Heart right ventricle (tissue), 16 donors: Measurements from ENCODE around the gene GNPTAB. TPM values are rescaled to one million over a fixed set of nuclear protein-coding genes. Genes with fewer than 3 reads are reported as not detected.
"Not testable (repeated sequence)": the region's sequence is repeated elsewhere in the genome, so short reads cannot be mapped to it uniquely, and the experiment has no call there.

Experiments used
- ATAC-seq, 8 donors: fragments of 200-7000 bp; cut with Tn5 transposase; one replicate each; pipeline ENCODE4 v1.9.1; 2020; ENCODE audit warnings: mild to moderate bottlenecking in 8 of 8, moderate library complexity in 8 of 8, moderate number of reproducible peaks in 1 of 8
- DNase-seq, 2 donors: peaks; one replicate each; pipeline ENCODE4 v3.0.0-alpha.2; 2020
- H3K27ac ChIP-seq, 10 donors: fragments of 200-600 bp; sonication (generic) in 2 of 10; one replicate each; pipeline versions ENCODE4 v1.5.0 to v1.8.0; 2020 to 2022; ENCODE audit warnings: mild to moderate bottlenecking in 3 of 10
- H3K27me3 ChIP-seq, 7 donors: fragments of 200-600 bp; one replicate each; pipeline ENCODE4 v1.8.0; 2021 to 2022; ENCODE audit warnings: mild to moderate bottlenecking in 2 of 7
- H3K36me3 ChIP-seq, 9 donors: fragments of 200-600 bp; sonication (generic) in 1 of 9; one replicate each; pipeline versions ENCODE4 v1.5.0 to v1.8.0; 2020 to 2022; ENCODE audit warnings: mild to moderate bottlenecking in 2 of 9
- H3K4me1 ChIP-seq, 9 donors: fragments of 200-600 bp; sonication (generic) in 1 of 9; one replicate each; pipeline versions ENCODE4 v1.5.0 to v1.8.0; 2020 to 2022; ENCODE audit warnings: mild to moderate bottlenecking in 4 of 9
- H3K4me3 ChIP-seq, 10 donors: fragments of 200-600 bp; sonication (generic) in 2 of 10; one replicate each; pipeline versions ENCODE4 v1.5.0 to v1.8.0; 2020 to 2022; ENCODE audit warnings: mild to moderate bottlenecking in 7 of 10, moderate library complexity in 2 of 10
- H3K9me3 ChIP-seq, 11 donors: fragments of 200-600 bp in 10 of 11; sonication (generic) in 2 of 11; one replicate each; pipeline versions ENCODE4 v1.5.0 to v1.8.0; 2013 to 2022; ENCODE audit warnings: mild to moderate bottlenecking in 2 of 11, control low read depth in 1 of 11, moderate library complexity in 1 of 11
- CTCF ChIP-seq, 9 donors: fragments of 200-600 bp; sonication (generic) in 2 of 9; IDR thresholded peaks; one replicate each; pipeline versions ENCODE4 v1.5.0 to v1.8.0; 2021 to 2022; ENCODE audit warnings: antibody characterized with exemption in 9 of 9, mild to moderate bottlenecking in 5 of 9, moderate library complexity in 1 of 9
- WGBS, 2 donors: extraction: QIAGEN DNeasy Blood & Tissue Kit; methylation state at CpG; one replicate each; pipeline ENCODE4 v1.1.7; 2013; ENCODE audit warnings: inconsistent platforms in 1 of 2; 5-methylcytosine and 5-hydroxymethylcytosine counted together
- intact Hi-C, 10 donors: fragments of 100-400 bp; cut with DNase I; formaldehyde crosslinking; loops; one replicate each; pipeline versions ENCODE4 v1.11.1 to v1.14.2; 2022
- polyA plus RNA-seq, 2 donors: library from polyadenylated mRNA; stranded (reverse); fragments of 200-250 nt; gene quantifications; one replicate each; pipeline ENCODE4 v1.2.3, GENCODE V29; 2013
- total RNA-seq, 10 donors: library from RNA; stranded (reverse); fragmentation: NEBNext Ultra II Directional in 3 of 10; extraction: Animal tissue kit (Norgen Biotek cat#: 25700) in 3 of 10; gene quantifications; one replicate each; pipeline versions ENCODE4 v1.2.1 to v1.2.4, GENCODE V29; 2021 to 2023
- donor health status: Arrhythmogenic right ventricular cardiomyopathy.
- donor health status: ischemic (EF 13 %, LVEDD 7.1; RV severe dilation, severe dysfunction).
- donor health status: healthy with polysubstance abuse.
- donor health status: DM: no; HTN: yes; CAD: no.
- donor health status: DM: no; HTN: no; CAD: no.
- donor health status: ischemic (EF 25% LVEDD 6.9; RV normal size, moderate dysfunction).
- donor health status: ischemic (EF 25% LVEDD 5.7; RV mildly dilated, moderate dysfunction).
- donor health status: healthy.
- donor health status: DM: yes; HTN: yes; CAD: no.
- donor health status: Ischemic cardiomyopathy.
- donor health status: ischemic (EF 35%, LVEDD 5.7; RV mildly dilated, moderate dysfunction).
- donor health status: nonischemic (EF 11% LVEDD 7.7; RV severe dilation, severe dysfunction).
- donor health status: DM: yes; HTN: yes; CAD: no.
- donor health status: PGD.
- donor health status: ischemic (EF 29% LVEDD 5.4; RV normal size, mild dysfunction).
- donor health status: nonischemic (EF 23%, LVEDD 6.1; RV moderate dilation, normal function).

GNPTAB gene
- total and polyA plus RNA-seq, 12 donors, result 10.5 to 60.6 (median 47.6) TPM

GRCh38 chr12:101876861-101877805, 46.4 kb upstream of the GNPTAB start, which contains the start of gene DRAM1:
Gene DRAM1 (plus strand): TSS chr12:101877580. CDS start chr12:101877790, 210 bp downstream.
- peaks cover 0 to 52% (median 15%) of the 10 kb centered on the region in 9 donors for H3K4me1 ChIP-seq
- TF ChIP-seq CTCF (IDR thresholded peaks at IDR 0.05), result peak in 4 of 9 donors; percentile 3 to 29 (median 24)
- no peaks in the 10 kb centered on the region for H3K27me3 ChIP-seq
- H3K9me3 ChIP-seq, result no peaks in the 10 kb centered on the region
- DNase-seq (peak; percentile 88 to 92), ATAC-seq (peak; percentile 88 to 96 (median 92))
- intact Hi-C loops, result loop anchor here in 3 of 10 donors (2.0 to 5.0 kb wide), 3 partner anchors 35 to 46 kb away; partner anchors contain the start of gene GNPTAB (in 2 of the 3)
- H3K4me3 ChIP-seq, result peak within 1 kb of the TSS; percentile 41 to 96 (median 78)
- peak within 1 kb of the TSS; percentile 72 to 99 (median 97) for H3K27ac ChIP-seq
- no peaks in the 10 kb centered on the region for H3K36me3 ChIP-seq
- 2% methylated on average over 102 to 105 of the region's 105 CpGs for WGBS, 2 donors

- ATAC-seq (no peak), DNase-seq (no peak)
- H3K27ac ChIP-seq, result peak overlapping the region; percentile 72 to 99 (median 97)
- H3K27me3 ChIP-seq, result no peaks in the 10 kb centered on the region
- whole genome bisulfite sequencing, 2 donors, result 43 to 59% methylated on average over 9 of the region's 9 CpGs
- TF ChIP-seq CTCF (IDR thresholded peaks at IDR 0.05), result no peak
- H3K4me3 ChIP-seq, result peak overlapping the region; percentile 41 to 96 (median 78)
- peaks cover 0 to 48% (median 15%) of the 10 kb centered on the region in 9 donors for H3K4me1 ChIP-seq
- intact Hi-C loops, result loop anchor here in 3 of 10 donors (2.0 to 5.0 kb wide), 3 partner anchors 34 to 46 kb away; partner anchors contain the start of gene GNPTAB (in 2 of the 3)
- no peaks in the 10 kb centered on the region for H3K9me3 ChIP-seq
- no peaks in the 10 kb centered on the region for H3K36me3 ChIP-seq
Measured at GRCh38 chr12:101876322-101876860, 45.6 kb upstream of the GNPTAB start.

GRCh38 chr12:101875162-101875561, 44.4 kb upstream of the GNPTAB start:
- Histone ChIP-seq H3K27ac (peak overlapping the region in 9 of 10 donors; percentile 63 to 99 (median 97)), H3K36me3 (no peaks in the 10 kb centered on the region), H3K27me3 (no peaks in the 10 kb centered on the region), H3K9me3 (no peaks in the 10 kb centered on the region), H3K4me1 (peaks cover 0 to 38% (median 15%) of the 10 kb centered on the region in 9 donors), H3K4me3 (no peak overlapping the region)
- ATAC-seq, result no peak
- intact Hi-C loops, result loop anchor here in 2 of 10 donors (5.0 kb wide), 2 partner anchors 33 to 43 kb away; partner anchors contain the start of gene GNPTAB (in 1 of the 2)
- 81 to 88% methylated on average over 9 of the region's 9 CpGs for WGBS, 2 donors
- no peak for DNase-seq
- TF ChIP-seq CTCF (IDR thresholded peaks at IDR 0.05), result no peak

- Histone ChIP-seq H3K27ac (no peak overlapping the region), H3K9me3 (peaks cover 0 to 11% (median 0%) of the 10 kb centered on the region in 11 donors), H3K27me3 (no peaks in the 10 kb centered on the region), H3K36me3 (no peaks in the 10 kb centered on the region), H3K4me3 (no peak overlapping the region), H3K4me1 (peaks cover 0 to 21% (median 6%) of the 10 kb centered on the region in 9 donors)
- no peak for TF ChIP-seq CTCF (IDR thresholded peaks at IDR 0.05)
- intact Hi-C loops, result no loop called here
- 79 to 92% methylated on average over 1 of the region's 1 CpG for WGBS, 2 donors
- no peak for DNase-seq
- ATAC-seq, result no peak
Measured at GRCh38 chr12:101870925-101871324, 40.2 kb upstream of the GNPTAB start.

- H3K4me1 ChIP-seq, H3K36me3 ChIP-seq, H3K4me3 ChIP-seq, H3K27ac ChIP-seq, ATAC-seq, intact Hi-C loops, H3K27me3 ChIP-seq, DNase-seq: not testable (repeated sequence)
- 94 to 98% methylated on average over 3 of the region's 3 CpGs for WGBS, 2 donors
- peaks cover 0 to 19% (median 0%) of the 10 kb centered on the region in 11 donors for H3K9me3 ChIP-seq
Measured at GRCh38 chr12:101867619-101868018, 36.9 kb upstream of the GNPTAB start.
